Measurements from ENCODE around the gene ST7.
A peak's percentile ranks its signal among the peaks of the same experiment; 100 is the strongest.

The ST7 gene

GRCh38 chr7:117036053-117036669 is 82.9 kb downstream of the ST7 start:
- DNase-seq: no peak

- DNase-seq: peak; percentile 33
Measured at GRCh38 chr7:117036836-117037235, 83.5 kb downstream of the ST7 start.

DNA sequence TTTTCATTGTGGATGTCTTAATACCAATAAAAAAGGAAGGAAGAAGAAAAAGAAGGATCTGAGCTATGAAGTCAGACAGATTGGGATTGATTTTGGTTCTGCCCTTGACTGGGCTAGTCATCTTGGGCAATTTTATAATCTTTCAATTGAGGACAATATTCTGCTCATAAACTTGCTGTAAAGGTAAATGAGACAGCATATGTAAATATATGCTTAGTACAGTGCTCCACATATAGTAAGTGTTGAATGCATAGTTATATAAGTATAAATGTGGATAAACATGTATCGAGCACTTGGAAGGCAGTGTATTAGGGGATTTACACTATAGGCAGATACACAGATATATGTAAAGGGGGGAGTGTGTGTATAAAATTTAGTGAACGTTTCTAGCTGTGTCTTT is 85.1 kb downstream of the ST7 start:
- DNase-seq: no peak

DNA sequence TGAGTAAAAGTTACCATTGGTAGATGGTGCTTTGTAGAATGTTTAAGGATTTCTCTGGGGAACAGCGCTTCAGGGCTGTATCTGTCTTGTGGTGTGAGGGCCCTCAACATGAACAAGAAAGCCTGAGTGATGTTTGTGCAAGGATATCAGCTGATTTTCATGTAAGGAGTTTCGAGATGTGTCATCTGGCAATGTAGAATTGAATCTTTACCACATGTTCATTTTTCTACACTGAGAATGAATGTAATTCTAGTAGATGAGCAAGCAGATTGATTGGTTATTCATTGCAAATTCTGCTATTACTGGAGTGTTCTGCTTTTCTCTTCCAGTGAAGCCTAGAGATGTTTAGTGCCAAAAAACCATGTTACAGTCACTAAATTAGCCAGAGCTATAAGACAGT is 87.7 kb downstream of the ST7 start:
- no peak for DNase-seq

GRCh38 chr7:117041822-117042221 is 88.5 kb downstream of the ST7 start:
- DNase-seq: no peak

DNA sequence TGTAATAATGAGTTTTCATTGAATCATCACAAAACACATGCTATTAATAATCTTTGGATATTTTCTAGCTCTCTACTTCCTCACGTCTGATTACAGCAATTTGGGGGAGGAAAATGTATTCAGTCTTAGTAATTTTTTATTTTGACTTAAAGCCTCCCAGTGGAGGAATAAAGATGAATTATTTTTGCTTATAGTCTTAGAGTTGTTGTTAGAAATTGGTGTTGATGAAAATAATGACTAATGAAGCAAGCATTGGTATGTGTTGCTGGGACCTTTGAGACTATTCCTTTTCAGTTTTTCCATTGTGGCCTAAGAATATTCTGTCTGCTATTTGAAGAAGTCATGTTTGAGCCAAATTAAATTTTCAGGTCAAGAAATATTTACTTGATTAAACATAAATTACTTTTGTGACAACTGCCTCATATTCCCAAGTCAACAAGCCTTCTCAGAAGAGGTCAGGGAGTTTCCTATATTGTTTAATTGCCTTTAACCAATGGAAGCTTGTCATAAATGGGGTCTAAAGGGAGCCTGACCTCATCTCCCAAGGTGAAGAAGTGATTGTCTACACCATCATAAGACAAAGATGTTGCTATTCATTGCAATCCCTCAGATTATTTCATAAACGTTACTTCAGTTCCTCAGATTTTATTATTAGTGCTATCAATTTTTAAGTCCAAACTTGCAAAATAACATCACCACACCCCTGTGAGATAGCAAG is 90.0 kb downstream of the ST7 start:
- no peak for DNase-seq

GRCh38 chr7:117044664-117045063 is 91.4 kb downstream of the ST7 start:
- DNase-seq: no peak

DNA sequence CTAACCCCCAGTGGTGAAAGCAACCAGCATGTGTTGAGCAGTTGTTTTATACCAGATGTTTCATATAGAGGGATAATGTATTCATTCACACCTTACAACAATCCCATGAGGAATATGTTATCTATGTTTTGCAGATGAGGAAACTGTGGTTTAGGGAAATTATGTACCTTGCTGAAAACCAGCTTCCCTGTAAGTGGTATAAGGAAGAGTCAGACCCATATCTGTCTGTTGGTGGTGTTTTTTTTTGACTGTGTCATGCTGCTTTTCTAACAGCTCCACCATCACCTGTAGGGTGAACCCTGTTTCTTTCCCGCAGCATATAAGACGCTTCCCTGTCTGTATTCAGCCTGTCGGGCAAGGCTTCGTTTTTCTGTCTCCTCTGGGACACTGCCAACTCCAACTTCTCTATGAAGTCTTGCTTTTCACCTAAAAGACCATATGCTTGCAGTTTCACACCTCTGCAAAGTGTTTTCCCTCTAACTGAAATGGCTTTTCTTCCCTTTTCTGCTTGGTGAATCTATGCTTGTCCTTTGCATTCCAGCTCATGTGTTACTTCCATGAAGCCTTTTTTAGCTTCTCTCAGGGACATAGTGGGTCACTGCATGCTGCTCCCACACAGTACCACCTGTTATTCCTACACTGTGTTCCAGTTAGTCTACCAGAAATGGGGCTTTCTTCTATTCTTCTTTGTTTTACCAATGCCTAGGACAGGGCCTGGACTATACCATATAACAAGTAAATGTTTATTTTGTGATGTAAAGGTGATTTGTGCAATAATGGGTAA is 92.8 kb downstream of the ST7 start:
- DNase-seq: no peak

GRCh38 chr7:117047496-117047895 is 94.2 kb downstream of the ST7 start:
- no peak for DNase-seq

DNA sequence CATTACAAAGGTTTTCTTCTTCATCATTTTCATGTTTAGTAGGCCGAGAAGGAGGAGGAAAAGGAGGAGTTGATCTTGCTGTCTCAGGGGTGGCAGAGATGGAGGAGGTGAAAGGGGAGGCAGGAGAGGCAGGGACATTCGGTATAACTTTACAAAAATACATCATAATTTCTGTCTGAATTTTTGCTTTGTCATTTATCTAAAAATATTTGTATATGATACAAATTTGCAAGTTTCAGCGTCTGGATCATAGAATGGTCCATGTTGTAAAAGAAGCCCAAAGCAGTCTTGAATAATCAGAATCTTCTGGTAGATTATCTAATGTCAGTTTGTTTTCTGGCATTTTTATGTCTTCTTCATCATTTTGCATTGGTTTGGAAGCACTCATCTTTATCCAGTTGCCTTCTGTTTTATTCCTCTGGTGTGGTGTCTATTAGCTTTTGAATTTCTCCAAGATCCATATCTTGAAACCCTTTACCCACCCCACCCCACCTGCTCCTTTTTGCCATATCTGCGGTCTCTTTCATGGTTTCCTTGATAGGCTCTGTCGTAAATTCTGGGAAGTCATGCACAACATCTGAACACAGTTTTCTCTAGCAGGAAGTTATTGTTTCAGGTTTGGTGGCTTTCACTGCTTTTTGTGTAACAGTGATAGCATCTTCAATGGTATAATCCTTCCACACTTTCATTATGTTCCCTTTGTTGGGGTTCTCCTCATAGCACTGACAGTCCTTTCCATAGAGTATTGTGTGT is 95.0 kb downstream of the ST7 start:
- no peak for DNase-seq

DNA sequence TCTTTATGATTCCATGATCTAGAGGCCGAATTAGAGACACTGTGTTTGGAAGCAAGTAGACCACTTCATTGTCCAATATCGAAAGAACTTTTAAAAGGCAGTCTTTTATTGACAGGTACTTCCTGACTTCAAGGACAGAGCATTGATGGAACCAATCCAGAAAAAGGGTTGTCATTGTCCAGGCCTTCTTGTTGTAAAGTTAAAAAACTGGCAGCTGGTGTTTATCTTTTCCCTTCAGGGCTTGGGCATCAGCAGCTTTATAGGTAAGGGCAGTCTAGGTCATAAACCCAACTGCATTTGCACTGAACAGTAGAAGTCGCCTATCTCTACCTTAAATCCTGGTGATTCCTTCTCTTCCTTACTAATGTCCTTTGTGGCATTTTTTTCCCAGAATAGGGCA is 95.6 kb downstream of the ST7 start:
- DNase-seq: no peak

GRCh38 chr7:117051808-117052207 is 98.5 kb downstream of the ST7 start:
- no peak for DNase-seq

- no peak for DNase-seq
Measured at GRCh38 chr7:117053432-117053831, 100.1 kb downstream of the ST7 start.

DNA sequence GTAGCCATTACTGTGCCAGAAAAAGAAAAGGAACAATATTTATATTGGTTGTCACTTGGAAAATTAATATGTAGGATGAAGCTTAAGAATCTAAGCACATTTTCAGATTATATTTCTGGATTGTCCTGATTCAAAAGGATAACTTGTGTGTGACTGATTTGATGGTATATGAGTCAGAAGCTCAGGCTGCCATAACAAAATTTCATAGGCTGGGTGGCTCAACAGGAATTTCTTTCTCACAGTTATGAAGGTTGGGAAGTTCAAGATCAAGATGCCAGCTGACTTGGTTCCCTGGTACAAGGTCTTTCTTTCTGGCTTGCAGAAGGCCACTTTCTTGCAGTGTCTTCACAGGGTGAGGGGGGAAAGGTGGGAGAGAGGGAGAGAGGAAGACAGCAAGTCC is 108.5 kb downstream of the ST7 start:
- DNase-seq: no peak

GRCh38 chr7:117062300-117062699 is 109.0 kb downstream of the ST7 start:
- DNase-seq: no peak

- DNase-seq: no peak
Measured at GRCh38 chr7:117064688-117065087, 111.4 kb downstream of the ST7 start.

DNA sequence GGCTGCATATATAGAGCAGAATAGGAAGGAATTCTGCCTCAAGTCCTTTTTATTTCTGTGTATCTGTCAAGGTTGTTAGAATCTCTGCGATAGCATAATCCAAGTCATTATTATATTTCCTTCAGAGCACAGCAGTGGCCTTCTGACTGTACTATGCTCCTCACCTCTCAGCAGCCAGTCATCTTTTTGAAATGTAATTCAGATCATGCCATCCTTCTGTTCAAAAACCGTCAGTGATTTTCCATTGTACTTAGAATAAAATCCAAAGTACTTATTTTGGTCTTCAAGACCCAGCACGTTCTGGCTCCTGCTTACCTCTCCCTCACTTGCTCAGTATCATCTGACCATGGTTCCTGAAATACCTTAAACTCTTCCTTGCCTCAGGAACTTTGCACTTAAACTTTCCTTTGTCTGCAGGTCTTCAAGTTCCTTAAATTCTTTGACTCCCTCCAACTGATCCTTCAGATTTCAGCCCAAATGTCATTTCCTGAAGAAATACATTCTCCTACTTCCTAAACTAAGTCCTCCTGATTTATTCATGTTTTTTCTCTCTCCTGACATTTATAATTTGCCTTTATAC is 112.4 kb downstream of the ST7 start:
- DNase-seq: no peak

GRCh38 chr7:117066668-117067067 is 113.4 kb downstream of the ST7 start:
- DNase-seq: no peak

- DNase-seq: no peak
Measured at GRCh38 chr7:117067340-117067739, 114.0 kb downstream of the ST7 start.

GRCh38 chr7:117068511-117069145 is 115.3 kb downstream of the ST7 start:
- peak; percentile 66 for DNase-seq

- no peak for DNase-seq
Measured at GRCh38 chr7:117069379-117069778, 116.1 kb downstream of the ST7 start.

DNA sequence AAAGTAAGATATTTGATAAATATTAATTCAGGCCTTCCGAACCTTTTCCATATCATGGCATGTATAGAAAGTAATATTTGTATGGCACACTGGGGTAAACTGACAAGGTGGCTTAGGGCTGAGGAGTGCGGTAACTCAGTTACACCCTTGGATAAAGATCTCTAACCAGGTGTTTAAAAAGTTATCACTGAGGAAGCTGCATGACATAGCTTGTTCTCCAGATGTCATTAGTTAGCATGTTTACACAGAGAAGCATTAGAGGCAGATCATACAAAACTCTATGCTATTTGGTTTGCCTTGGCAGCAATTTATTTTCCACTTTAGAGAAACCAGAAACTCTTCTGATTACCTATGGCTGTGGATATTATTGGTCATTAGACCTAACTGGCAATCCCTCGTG is 118.2 kb downstream of the ST7 start:
- DNase-seq: peak; percentile 33
